ENCODE results near the gene C9orf72. TPM values are rescaled to one million over a fixed set of nuclear protein-coding genes. Genes with fewer than 3 reads are reported as not detected.

C9orf72 gene
- total RNA-seq, 1 donor from 2014 or later: 4.6 TPM

- Mint-ChIP-seq H3K4me3 (no peak overlapping the region), H3K36me3 (ENCODE audit: low read depth) (no peaks in the 10 kb centered on the region), H3K27me3 (ENCODE audit: insufficient read depth) (peaks cover 34% of the 10 kb centered on the region), H3K4me1 (ENCODE audit: low read depth) (peaks cover 4% of the 10 kb centered on the region), H3K27ac (no peak overlapping the region), H3K9me3 (no peaks in the 10 kb centered on the region)
- intact Hi-C loops (cut with micrococcal nuclease): no loop called here
- DNase-seq (ENCODE audit: low spot score): no peak
These were observed 41.2 kb downstream of the C9orf72 start for GRCh38 chr9:27532046-27532445.

- intact Hi-C loops (cut with micrococcal nuclease): no loop called here
- peak overlapping the region; percentile 34 for H3K4me3 Mint-ChIP-seq
- H3K4me1 Mint-ChIP-seq (ENCODE audit: low read depth): peaks cover 4% of the 10 kb centered on the region
- DNase-seq (ENCODE audit: low spot score): no peak
- H3K27me3 Mint-ChIP-seq (ENCODE audit: insufficient read depth): peaks cover 41% of the 10 kb centered on the region
- no peaks in the 10 kb centered on the region for H3K36me3 Mint-ChIP-seq (ENCODE audit: low read depth)
- H3K9me3 Mint-ChIP-seq: no peaks in the 10 kb centered on the region
- H3K27ac Mint-ChIP-seq: no peak overlapping the region
These were observed 42.1 kb downstream of the C9orf72 start for GRCh38 chr9:27530915-27531755.

GRCh38 chr9:27529316-27530278, 43.7 kb downstream of the C9orf72 start, which contains the start of gene MOB3B:
Gene MOB3B (minus strand): TSS chr9:27529814. CDS start chr9:27455550, 74,264 bp downstream.
- Mint-ChIP-seq H3K4me3 (peak within 1 kb of the TSS; percentile 85), H3K27me3 (ENCODE audit: insufficient read depth) (peaks cover 49% of the 10 kb centered on the region), H3K4me1 (ENCODE audit: low read depth) (peaks cover 4% of the 10 kb centered on the region), H3K36me3 (ENCODE audit: low read depth) (no peaks in the 10 kb centered on the region), H3K27ac (peak within 1 kb of the TSS; percentile 61), H3K9me3 (no peaks in the 10 kb centered on the region)
- intact Hi-C loops (cut with micrococcal nuclease): loop anchor here (1.0 to 5.0 kb wide), 7 partner anchors 19 to 583 kb away; partner anchors contain the start of genes C9orf72 and PLAA
- peak; percentile 66 for DNase-seq (ENCODE audit: low spot score)

GRCh38 chr9:27528886-27529315, 44.4 kb downstream of the C9orf72 start:
- peak; percentile 20 for DNase-seq (ENCODE audit: low spot score)
- intact Hi-C loops (cut with micrococcal nuclease): loop anchor here (1.0 to 5.0 kb wide), 8 partner anchors 19 to 582 kb away; partner anchors contain the start of genes C9orf72 and PLAA
- H3K27me3 Mint-ChIP-seq (ENCODE audit: insufficient read depth): peaks cover 49% of the 10 kb centered on the region
- H3K36me3 Mint-ChIP-seq (ENCODE audit: low read depth): no peaks in the 10 kb centered on the region
- peak overlapping the region; percentile 85 for H3K4me3 Mint-ChIP-seq
- no peaks in the 10 kb centered on the region for H3K9me3 Mint-ChIP-seq
- H3K27ac Mint-ChIP-seq: peak overlapping the region; percentile 61
- H3K4me1 Mint-ChIP-seq (ENCODE audit: low read depth): peaks cover 10% of the 10 kb centered on the region

- H3K27ac Mint-ChIP-seq: peak overlapping the region; percentile 19
- no peaks in the 10 kb centered on the region for H3K36me3 Mint-ChIP-seq (ENCODE audit: low read depth)
- intact Hi-C loops (cut with micrococcal nuclease): loop anchor here (1.0 to 5.0 kb wide), 4 partner anchors 29 to 581 kb away; partner anchors contain the start of gene PLAA
- no peaks in the 10 kb centered on the region for H3K9me3 Mint-ChIP-seq
- H3K4me3 Mint-ChIP-seq: peak overlapping the region; percentile 85
- H3K27me3 Mint-ChIP-seq (ENCODE audit: insufficient read depth): peaks cover 49% of the 10 kb centered on the region
- peak; percentile 41 for DNase-seq (ENCODE audit: low spot score)
- peaks cover 10% of the 10 kb centered on the region for H3K4me1 Mint-ChIP-seq (ENCODE audit: low read depth)
These were observed 45.0 kb downstream of the C9orf72 start for GRCh38 chr9:27528076-27528885.

- intact Hi-C loops (cut with micrococcal nuclease): loop anchor here (1.0 to 5.0 kb wide), 4 partner anchors 28 to 581 kb away; partner anchors contain the start of gene PLAA
- no peaks in the 10 kb centered on the region for H3K36me3 Mint-ChIP-seq (ENCODE audit: low read depth)
- H3K4me1 Mint-ChIP-seq (ENCODE audit: low read depth): peaks cover 10% of the 10 kb centered on the region
- no peak for DNase-seq (ENCODE audit: low spot score)
- H3K27me3 Mint-ChIP-seq (ENCODE audit: insufficient read depth): peaks cover 49% of the 10 kb centered on the region
- peak overlapping the region; percentile 85 for H3K4me3 Mint-ChIP-seq
- H3K9me3 Mint-ChIP-seq: no peaks in the 10 kb centered on the region
- peak overlapping the region; percentile 2 for H3K27ac Mint-ChIP-seq
These were observed 45.6 kb downstream of the C9orf72 start for GRCh38 chr9:27527702-27528075.

GRCh38 chr9:27524236-27524635, 49.0 kb downstream of the C9orf72 start, which contains the start of gene IFNK:
Gene IFNK (plus strand): TSS chr9:27524290. CDS start chr9:27524337, 47 bp downstream.
- DNase-seq (ENCODE audit: low spot score): no peak
- H3K27ac Mint-ChIP-seq: no peak within 1 kb of the TSS
- peaks cover 10% of the 10 kb centered on the region for H3K4me1 Mint-ChIP-seq (ENCODE audit: low read depth)
- intact Hi-C loops (cut with micrococcal nuclease): no loop called here
- no peak within 1 kb of the TSS for H3K4me3 Mint-ChIP-seq
- H3K36me3 Mint-ChIP-seq (ENCODE audit: low read depth): no peaks in the 10 kb centered on the region
- peaks cover 37% of the 10 kb centered on the region for H3K27me3 Mint-ChIP-seq (ENCODE audit: insufficient read depth)
- no peaks in the 10 kb centered on the region for H3K9me3 Mint-ChIP-seq

GRCh38 chr9:27523141-27523540, 50.1 kb downstream of the C9orf72 start:
- Mint-ChIP-seq H3K27me3 (ENCODE audit: insufficient read depth) (peaks cover 32% of the 10 kb centered on the region), H3K27ac (no peak overlapping the region), H3K4me3 (no peak overlapping the region), H3K9me3 (no peaks in the 10 kb centered on the region), H3K4me1 (ENCODE audit: low read depth) (peaks cover 8% of the 10 kb centered on the region), H3K36me3 (ENCODE audit: low read depth) (no peaks in the 10 kb centered on the region)
- intact Hi-C loops (cut with micrococcal nuclease): no loop called here
- no peak for DNase-seq (ENCODE audit: low spot score)

- Mint-ChIP-seq H3K36me3 (ENCODE audit: low read depth) (no peaks in the 10 kb centered on the region), H3K27ac (no peak overlapping the region), H3K4me1 (ENCODE audit: low read depth) (peaks cover 5% of the 10 kb centered on the region), H3K9me3 (no peaks in the 10 kb centered on the region), H3K4me3 (no peak overlapping the region), H3K27me3 (ENCODE audit: insufficient read depth) (peaks cover 12% of the 10 kb centered on the region)
- DNase-seq (ENCODE audit: low spot score): no peak
- intact Hi-C loops (cut with micrococcal nuclease): no loop called here
These were observed 52.3 kb downstream of the C9orf72 start for GRCh38 chr9:27520986-27521385.

GRCh38 chr9:27519466-27520465, 53.5 kb downstream of the C9orf72 start:
- Mint-ChIP-seq H3K27ac (no peak overlapping the region), H3K36me3 (ENCODE audit: low read depth) (no peaks in the 10 kb centered on the region), H3K27me3 (ENCODE audit: insufficient read depth) (peaks cover 2% of the 10 kb centered on the region), H3K4me3 (no peak overlapping the region), H3K4me1 (ENCODE audit: low read depth) (peaks cover 5% of the 10 kb centered on the region), H3K9me3 (no peaks in the 10 kb centered on the region)
- no peak for DNase-seq (ENCODE audit: low spot score)
- intact Hi-C loops (cut with micrococcal nuclease): no loop called here

- no peak for DNase-seq (ENCODE audit: low spot score)
These were observed 54.5 kb downstream of the C9orf72 start for GRCh38 chr9:27518809-27519208.

More at GRCh38 chr9:27518809-27519208, 54.5 kb downstream of the C9orf72 start:
- intact Hi-C loops (cut with micrococcal nuclease): no loop called here
- no peaks in the 10 kb centered on the region for H3K36me3 Mint-ChIP-seq (ENCODE audit: low read depth)
- H3K4me1 Mint-ChIP-seq (ENCODE audit: low read depth): no peaks in the 10 kb centered on the region
- peaks cover 2% of the 10 kb centered on the region for H3K27me3 Mint-ChIP-seq (ENCODE audit: insufficient read depth)
- H3K9me3 Mint-ChIP-seq: no peaks in the 10 kb centered on the region
- no peak overlapping the region for H3K4me3 Mint-ChIP-seq
- H3K27ac Mint-ChIP-seq: no peak overlapping the region
